Nephron (organoid): ENCODE results near the gene CTSZ.
"Not testable (repeated sequence)": the region's sequence is repeated elsewhere in the genome, so short reads cannot be mapped to it uniquely, and the experiment has no call there.

Source experiments
- H3K27ac Mint-ChIP-seq, 3 experiments: 2 replicates each; pipeline ENCODE4 v1.8.0; 2020; ENCODE audit warnings: mixed read lengths in 3 of 3, mild to moderate bottlenecking in 2 of 3, moderate library complexity in 1 of 3
- H3K27me3 Mint-ChIP-seq: 2 replicates; pipeline ENCODE4 v1.8.0; 2021; ENCODE audit warnings: low read depth, mild to moderate bottlenecking, moderate library complexity, mixed read lengths
- H3K36me3 Mint-ChIP-seq: 2 replicates; pipeline ENCODE4 v1.8.0; 2020; ENCODE audit warnings: low read depth, mixed read lengths
- H3K4me1 Mint-ChIP-seq: 2 replicates; pipeline ENCODE4 v1.8.0; 2020; ENCODE audit warnings: mixed read lengths
- H3K4me3 Mint-ChIP-seq, 3 experiments: 2 replicates each; pipeline ENCODE4 v1.8.0; 2020; ENCODE audit warnings: mild to moderate bottlenecking in 3 of 3, mixed read lengths in 3 of 3, moderate library complexity in 2 of 3
- H3K9me3 Mint-ChIP-seq: 2 replicates; pipeline ENCODE4 v1.8.0; 2020; ENCODE audit warnings: mixed read lengths
- TF ChIP-seq, protein P1 (sequence below), 3 experiments: fragments of 200-600 bp; sonication (generic); IDR thresholded peaks; one replicate each; pipeline ENCODE4 v1.5.0; 2021; ENCODE audit warnings: antibody characterized with exemption in 3 of 3; ENCODE audit not compliant: unreplicated experiment in 3 of 3

The CTSZ gene

DNA sequence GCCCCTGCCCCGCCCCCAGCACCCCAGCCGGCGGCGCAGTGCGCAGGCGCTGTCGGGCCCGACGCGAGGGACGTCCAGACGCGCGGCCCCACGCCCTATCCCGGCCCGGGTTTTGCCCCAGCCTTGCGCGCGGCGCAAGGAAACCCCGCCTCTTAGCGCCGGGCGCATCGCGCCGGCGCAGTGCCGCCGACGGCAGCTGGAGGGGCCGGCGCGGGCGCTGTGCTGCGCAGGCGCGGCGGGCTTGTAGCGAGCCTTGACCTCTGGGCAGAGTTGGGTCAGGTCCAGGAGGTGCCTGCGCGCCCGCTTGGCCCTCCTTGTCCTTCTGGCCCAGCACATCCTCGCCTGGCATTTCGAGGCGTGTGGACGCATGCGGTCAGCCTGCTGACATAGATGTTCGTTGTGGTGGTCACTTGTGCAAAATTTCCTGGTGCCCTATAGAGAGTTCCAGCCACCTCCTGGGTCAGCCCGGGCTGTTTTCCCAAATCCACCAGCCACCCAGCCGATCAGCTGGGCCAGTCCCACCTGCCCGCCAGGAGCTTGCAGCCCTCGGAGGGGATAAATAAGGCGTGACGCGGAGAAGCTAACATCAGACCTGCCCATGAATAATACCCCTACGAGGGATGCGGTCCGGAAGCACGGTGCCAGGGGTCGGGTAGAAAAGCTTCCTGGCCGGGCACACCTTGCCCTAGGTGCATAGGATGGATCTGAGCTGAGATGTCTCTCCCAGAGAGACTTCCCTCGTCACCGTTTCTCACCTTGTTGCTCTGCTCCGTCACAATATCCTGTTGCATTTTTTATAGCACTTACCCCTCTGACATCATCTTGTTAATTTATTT lies 36.0 kb upstream of the CTSZ start:
- peak overlapping the region; percentile 52 to 83 (median 61) for H3K27ac Mint-ChIP-seq
- H3K4me1 Mint-ChIP-seq: peaks cover 31% of the 10 kb centered on the region
- H3K27me3 Mint-ChIP-seq: no peaks in the 10 kb centered on the region
- H3K36me3 Mint-ChIP-seq: peaks cover 13% of the 10 kb centered on the region
- peak overlapping the region; percentile 73 to 92 (median 86) for H3K4me3 Mint-ChIP-seq
- no peaks in the 10 kb centered on the region for H3K9me3 Mint-ChIP-seq
- TF ChIP-seq, protein P1, sequence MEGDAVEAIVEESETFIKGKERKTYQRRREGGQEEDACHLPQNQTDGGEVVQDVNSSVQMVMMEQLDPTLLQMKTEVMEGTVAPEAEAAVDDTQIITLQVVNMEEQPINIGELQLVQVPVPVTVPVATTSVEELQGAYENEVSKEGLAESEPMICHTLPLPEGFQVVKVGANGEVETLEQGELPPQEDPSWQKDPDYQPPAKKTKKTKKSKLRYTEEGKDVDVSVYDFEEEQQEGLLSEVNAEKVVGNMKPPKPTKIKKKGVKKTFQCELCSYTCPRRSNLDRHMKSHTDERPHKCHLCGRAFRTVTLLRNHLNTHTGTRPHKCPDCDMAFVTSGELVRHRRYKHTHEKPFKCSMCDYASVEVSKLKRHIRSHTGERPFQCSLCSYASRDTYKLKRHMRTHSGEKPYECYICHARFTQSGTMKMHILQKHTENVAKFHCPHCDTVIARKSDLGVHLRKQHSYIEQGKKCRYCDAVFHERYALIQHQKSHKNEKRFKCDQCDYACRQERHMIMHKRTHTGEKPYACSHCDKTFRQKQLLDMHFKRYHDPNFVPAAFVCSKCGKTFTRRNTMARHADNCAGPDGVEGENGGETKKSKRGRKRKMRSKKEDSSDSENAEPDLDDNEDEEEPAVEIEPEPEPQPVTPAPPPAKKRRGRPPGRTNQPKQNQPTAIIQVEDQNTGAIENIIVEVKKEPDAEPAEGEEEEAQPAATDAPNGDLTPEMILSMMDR (IDR thresholded peaks at IDR 0.05; ENCODE audit: unreplicated experiment in 3 of 3): no peak

DNA sequence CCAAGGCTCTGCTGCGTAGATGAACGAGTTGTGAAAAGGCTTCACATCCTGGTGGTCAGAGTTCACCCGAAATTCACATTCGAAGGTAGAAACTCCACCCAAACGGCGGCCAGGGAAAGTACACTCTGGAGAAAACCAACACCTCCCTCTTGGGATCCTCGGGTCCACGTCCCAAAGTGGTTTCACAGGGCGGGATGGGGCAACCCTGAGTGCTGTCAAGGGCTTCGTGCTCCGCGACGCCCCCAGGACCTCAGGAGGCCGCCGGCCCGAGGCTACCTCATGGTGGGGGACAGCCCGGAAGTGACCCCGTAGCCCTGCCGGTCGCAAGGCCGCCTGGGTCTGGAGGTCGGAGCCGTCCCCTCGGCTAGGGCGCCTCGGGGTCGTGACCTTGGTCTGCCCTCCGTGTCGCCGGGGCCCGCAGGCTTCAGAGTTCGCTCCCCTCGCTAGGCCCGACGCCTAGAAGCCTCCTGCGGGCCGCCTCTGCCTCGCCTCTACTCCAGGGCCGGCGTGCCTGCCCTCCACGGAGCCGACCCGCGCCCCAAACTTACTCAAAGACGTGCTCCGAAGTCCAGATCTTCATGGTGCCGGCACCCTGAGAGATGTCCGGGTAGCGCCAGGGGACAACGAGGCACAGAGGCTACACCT lies 35.2 kb upstream of the CTSZ start, which contains the start of gene PRELID3B:
TSS of gene PRELID3B (minus strand) at position 636 of the 645 bp plus-strand sequence. CDS start at position 580, 56 bp downstream.
- Mint-ChIP-seq H3K9me3 (no peaks in the 10 kb centered on the region), H3K27me3 (no peaks in the 10 kb centered on the region), H3K4me3 (peak within 1 kb of the TSS; percentile 73 to 92 (median 86)), H3K27ac (peak within 1 kb of the TSS; percentile 52 to 83 (median 61)), H3K4me1 (peaks cover 31% of the 10 kb centered on the region), H3K36me3 (peaks cover 21% of the 10 kb centered on the region)
- TF ChIP-seq, protein P1 (IDR thresholded peaks at IDR 0.05; ENCODE audit: unreplicated experiment in 3 of 3): no peak

DNA sequence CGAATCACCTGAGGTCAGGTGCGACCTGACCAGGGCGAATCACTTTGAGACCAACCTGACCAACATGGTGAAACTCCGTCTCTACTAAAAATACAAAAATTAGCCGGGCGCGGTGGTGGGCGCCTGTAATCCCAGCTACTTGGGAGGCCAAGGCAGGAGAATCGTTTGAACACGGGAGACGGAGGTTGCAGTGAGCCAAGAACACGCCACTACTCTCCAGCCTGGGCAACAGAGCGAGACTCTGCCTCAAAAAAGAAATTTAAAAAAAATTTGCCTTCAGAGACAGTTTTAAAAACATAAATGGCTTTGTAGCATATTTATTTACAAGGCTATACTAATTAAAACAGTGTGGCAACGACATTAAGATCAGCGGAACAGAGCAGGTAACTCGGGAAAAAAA lies 34.4 kb upstream of the CTSZ start:
- Mint-ChIP-seq H3K27ac (peak overlapping the region in 1 of 3 experiments; percentile 68), H3K36me3 (peaks cover 29% of the 10 kb centered on the region), H3K4me1 (peaks cover 31% of the 10 kb centered on the region), H3K4me3 (peak overlapping the region; percentile 73 to 86 (median 83))
- not testable (repeated sequence) for H3K9me3 Mint-ChIP-seq, H3K27me3 Mint-ChIP-seq

DNA sequence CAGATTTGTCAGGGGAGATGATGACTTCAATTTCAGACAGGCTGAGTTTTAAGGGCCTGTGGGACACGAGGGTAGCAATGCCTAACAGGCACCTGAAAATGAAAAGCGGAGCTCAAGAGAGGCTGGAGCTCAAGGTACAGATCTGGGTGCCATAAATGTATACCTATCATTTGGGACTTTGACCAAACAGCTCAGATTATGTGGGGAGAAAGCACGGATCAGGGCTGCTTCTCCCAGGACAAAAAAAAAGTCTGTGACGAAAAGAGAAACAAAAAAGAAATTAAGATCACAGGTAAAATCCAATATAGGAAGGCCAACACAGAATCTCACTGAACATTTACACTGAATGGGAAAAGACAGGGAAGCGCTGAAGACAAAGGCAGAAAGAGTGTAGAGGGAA lies 33.6 kb upstream of the CTSZ start:
- TF ChIP-seq, protein P1 (IDR thresholded peaks at IDR 0.05; ENCODE audit: unreplicated experiment in 3 of 3): no peak
- Mint-ChIP-seq H3K4me1 (peaks cover 31% of the 10 kb centered on the region), H3K27ac (peak overlapping the region in 2 of 3 experiments; percentile 19 to 68), H3K4me3 (peak overlapping the region; percentile 73 to 86 (median 83)), H3K9me3 (no peaks in the 10 kb centered on the region), H3K27me3 (no peaks in the 10 kb centered on the region), H3K36me3 (peaks cover 36% of the 10 kb centered on the region)

DNA sequence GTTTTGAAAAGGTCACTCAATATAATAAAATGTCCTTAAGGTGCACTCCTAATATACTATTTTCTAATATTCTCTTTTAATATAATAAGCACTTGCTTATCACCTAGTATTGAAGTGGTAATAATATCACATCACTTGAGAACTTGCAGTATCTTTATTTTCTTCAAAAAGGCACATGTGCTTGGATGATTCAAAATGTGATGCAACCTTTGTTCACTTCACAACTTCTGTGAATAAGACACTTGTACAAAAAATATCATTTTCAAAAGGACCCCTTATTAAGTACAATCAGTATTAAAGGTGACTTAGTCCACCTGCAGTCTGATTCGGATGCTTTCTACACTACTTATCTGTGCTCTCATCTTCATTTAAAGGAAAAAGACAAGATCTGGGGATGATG lies 32.2 kb upstream of the CTSZ start:
- TF ChIP-seq, protein P1 (IDR thresholded peaks at IDR 0.05; ENCODE audit: unreplicated experiment in 3 of 3): no peak

DNA sequence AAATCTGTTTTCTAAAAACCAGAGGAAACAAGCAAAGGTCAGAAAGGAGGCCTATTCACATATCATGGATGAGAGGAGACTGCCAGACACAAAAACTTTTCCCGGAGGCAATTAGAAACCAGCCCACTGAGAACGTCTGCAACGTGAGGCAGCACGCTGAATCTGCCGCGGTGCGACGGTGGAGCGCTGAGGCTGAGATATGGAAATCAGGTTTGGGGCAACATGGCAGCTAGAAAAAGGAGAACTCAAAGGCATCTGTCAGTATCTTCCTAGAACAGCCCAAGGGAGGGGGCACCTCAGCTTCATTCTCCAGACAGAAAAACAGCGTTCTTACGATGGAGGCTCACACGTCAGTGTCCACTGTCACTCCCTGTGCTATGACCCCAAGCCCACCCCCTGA lies 30.3 kb upstream of the CTSZ start:
- Mint-ChIP-seq H3K27me3 (no peaks in the 10 kb centered on the region), H3K4me1 (peaks cover 37% of the 10 kb centered on the region), H3K27ac (no peak overlapping the region), H3K9me3 (no peaks in the 10 kb centered on the region), H3K36me3 (peaks cover 50% of the 10 kb centered on the region), H3K4me3 (no peak overlapping the region)
- TF ChIP-seq, protein P1 (IDR thresholded peaks at IDR 0.05; ENCODE audit: unreplicated experiment in 3 of 3): no peak

More for the DNA sequence above, 32.2 kb upstream of the CTSZ start:
- Mint-ChIP-seq H3K36me3 (peaks cover 46% of the 10 kb centered on the region), H3K27me3 (no peaks in the 10 kb centered on the region), H3K9me3 (no peaks in the 10 kb centered on the region), H3K27ac (no peak overlapping the region), H3K4me1 (peaks cover 31% of the 10 kb centered on the region), H3K4me3 (no peak overlapping the region)
